Aorta (tissue), 5 donors: ENCODE measurements around the gene FSD1. TPM values are rescaled to one million over a fixed set of nuclear protein-coding genes. Genes with fewer than 3 reads are reported as not detected.
"Not testable (repeated sequence)": the region's sequence is repeated elsewhere in the genome, so short reads cannot be mapped to it uniquely, and the experiment has no call there.

ENCODE experiments used
- ATAC-seq: fragments of 200-7000 bp; cut with Tn5 transposase; one replicate; pipeline ENCODE4 v1.9.1; 2022; ENCODE audit warnings: moderate library complexity; ENCODE audit not compliant: low FRiP score
- DNase-seq, 2 donors: peaks; one replicate each; pipeline ENCODE4 v3.0.0-alpha.2; 2020
- H3K27ac ChIP-seq, 2 donors: one replicate each; pipeline ENCODE4 v1.5.1; 2013; ENCODE audit warnings: low read length in 2 of 2, mild to moderate bottlenecking in 2 of 2, moderate library complexity in 2 of 2, control low read depth in 1 of 2, inconsistent platforms in 1 of 2, low read depth in 1 of 2
- H3K27me3 ChIP-seq, 2 donors: one replicate each; pipeline ENCODE4 v1.6.1; 2013; ENCODE audit warnings: control low read depth in 1 of 2, low read length in 1 of 2, mild to moderate bottlenecking in 1 of 2, moderate library complexity in 1 of 2; ENCODE audit not compliant: insufficient read depth in 2 of 2, control insufficient read depth in 1 of 2
- H3K36me3 ChIP-seq, 2 donors: one replicate each; pipeline ENCODE4 v1.6.1; 2013; ENCODE audit warnings: control low read depth in 1 of 2, low read length in 1 of 2, mild to moderate bottlenecking in 1 of 2; ENCODE audit not compliant: insufficient read depth in 2 of 2, control insufficient read depth in 1 of 2
- H3K4me1 ChIP-seq, 2 donors: one replicate each; pipeline ENCODE4 v1.6.1; 2013; ENCODE audit warnings: low read length in 2 of 2, control low read depth in 1 of 2, mild to moderate bottlenecking in 1 of 2, moderate library complexity in 1 of 2; ENCODE audit not compliant: insufficient read depth in 2 of 2, control insufficient read depth in 1 of 2
- H3K4me3 ChIP-seq, 2 donors: one replicate each; pipeline ENCODE4 v1.5.1; 2013; ENCODE audit warnings: low read length in 2 of 2, control low read depth in 1 of 2, mild to moderate bottlenecking in 1 of 2
- H3K9me3 ChIP-seq: one replicate; pipeline ENCODE4 v1.6.1; 2013; ENCODE audit warnings: mild to moderate bottlenecking, low read length; ENCODE audit not compliant: control insufficient read depth
- WGBS, 2 donors: extraction: QIAGEN DNeasy Blood & Tissue Kit; methylation state at CpG; one replicate each; pipeline ENCODE4 v1.1.7; 2013; 5-methylcytosine and 5-hydroxymethylcytosine counted together
- intact Hi-C, 2 donors: fragments of 100-400 bp; cut with DNase I; formaldehyde crosslinking; loops; one replicate each; pipeline versions ENCODE4 v1.14.2 to v1.15.0; 2022
- polyA plus RNA-seq, 2 donors: library from polyadenylated mRNA; stranded (reverse); fragments of 200-250 nt; gene quantifications; one replicate each; pipeline ENCODE4 v1.2.3, GENCODE V29; 2013
- total RNA-seq, 2 donors: library from RNA; stranded (reverse); fragmentation: NEBNext Ultra II Directional; extraction: Animal tissue kit (Norgen Biotek cat#: 25700); gene quantifications; one replicate each; pipeline ENCODE4 v1.2.1, GENCODE V29; 2021
- donor health status: healthy with polysubstance abuse.
- donor health status: Bipolar disorder and iron deficiency.
- donor health status: DM: no; HTN: no; CAD: no.
- donor health status: DM: no; HTN: no; CAD: no.
- donor health status: DM: yes; HTN: yes; CAD: no.

FSD1 gene
- total and polyA plus RNA-seq, 4 donors = 0.84 TPM; not detected in 3

GRCh38 chr19:4323692-4324091 is 19.3 kb downstream of the FSD1 start:
- 85 to 94% methylated on average over 9 of the region's 9 CpGs for WGBS, 2 donors

GRCh38 chr19:4324228-4324627 is 19.8 kb downstream of the FSD1 start:
- Histone ChIP-seq H3K4me1 (no peaks in the 10 kb centered on the region), H3K27me3 (no peaks in the 10 kb centered on the region), H3K9me3 (no peaks in the 10 kb centered on the region), H3K36me3 (no peaks in the 10 kb centered on the region), H3K4me3 (no peak overlapping the region), H3K27ac (no peak overlapping the region)
- intact Hi-C loops = no loop called here
- DNase-seq (no peak), ATAC-seq (no peak)
- WGBS, 2 donors = 77 to 82% methylated on average over 12 of the region's 12 CpGs

More at GRCh38 chr19:4323692-4324091, 19.3 kb downstream of the FSD1 start:
- H3K27ac ChIP-seq = no peak overlapping the region
- no peaks in the 10 kb centered on the region for H3K4me1 ChIP-seq
- DNase-seq = no peak
- H3K4me3 ChIP-seq = no peak overlapping the region
- H3K27me3 ChIP-seq = no peaks in the 10 kb centered on the region
- intact Hi-C loops = no loop called here
- H3K36me3 ChIP-seq = no peaks in the 10 kb centered on the region
- ATAC-seq = no peak
- H3K9me3 ChIP-seq = no peaks in the 10 kb centered on the region

- WGBS, 2 donors = 38 to 41% methylated on average over 13 of the region's 13 CpGs
- DNase-seq (no peak), ATAC-seq (no peak)
- Histone ChIP-seq H3K27me3 (no peaks in the 10 kb centered on the region), H3K9me3 (no peaks in the 10 kb centered on the region), H3K4me3 (no peak overlapping the region), H3K4me1 (no peaks in the 10 kb centered on the region), H3K36me3 (no peaks in the 10 kb centered on the region), H3K27ac (no peak overlapping the region)
- intact Hi-C loops = no loop called here
Measured at GRCh38 chr19:4326215-4326836, 21.9 kb downstream of the FSD1 start.

GRCh38 chr19:4326837-4327251 is 22.4 kb downstream of the FSD1 start:
- Histone ChIP-seq H3K27ac (no peak overlapping the region), H3K9me3 (no peaks in the 10 kb centered on the region), H3K4me1 (no peaks in the 10 kb centered on the region), H3K36me3 (no peaks in the 10 kb centered on the region), H3K27me3 (no peaks in the 10 kb centered on the region), H3K4me3 (no peak overlapping the region)
- DNase-seq = no peak
- 1 to 3% methylated on average over 33 of the region's 33 CpGs for WGBS, 2 donors
- intact Hi-C loops = no loop called here
- no peak for ATAC-seq

- DNase-seq (peak; percentile 69 to 84), ATAC-seq (peak; percentile 53)
- WGBS, 2 donors = 1 to 6% methylated on average over 29 to 30 of the region's 30 CpGs
- no peak overlapping the region for H3K27ac ChIP-seq
- no peaks in the 10 kb centered on the region for H3K27me3 ChIP-seq
- H3K9me3 ChIP-seq = no peaks in the 10 kb centered on the region
- intact Hi-C loops = no loop called here
- H3K36me3 ChIP-seq = no peaks in the 10 kb centered on the region
- H3K4me1 ChIP-seq = no peaks in the 10 kb centered on the region
- H3K4me3 ChIP-seq = no peak overlapping the region
Measured at GRCh38 chr19:4327252-4327876, 23.0 kb downstream of the FSD1 start.

- Histone ChIP-seq H3K27me3 (no peaks in the 10 kb centered on the region), H3K4me1 (no peaks in the 10 kb centered on the region), H3K27ac (no peak overlapping the region), H3K4me3 (no peak overlapping the region), H3K36me3 (no peaks in the 10 kb centered on the region), H3K9me3 (no peaks in the 10 kb centered on the region)
- DNase-seq = no peak
- 2 to 9% methylated on average over 13 of the region's 13 CpGs for WGBS, 2 donors
- intact Hi-C loops = no loop called here
- no peak for ATAC-seq
Measured at GRCh38 chr19:4327877-4328242, 23.5 kb downstream of the FSD1 start.

- Histone ChIP-seq H3K36me3 (no peaks in the 10 kb centered on the region), H3K9me3 (no peaks in the 10 kb centered on the region), H3K4me3 (no peak overlapping the region), H3K27ac (no peak overlapping the region), H3K27me3 (no peaks in the 10 kb centered on the region), H3K4me1 (no peaks in the 10 kb centered on the region)
- peak; percentile 97 for ATAC-seq
- 2% methylated on average over 45 to 49 of the region's 49 CpGs for WGBS, 2 donors
- intact Hi-C loops = no loop called here
- DNase-seq = peak; percentile 91 to 93
Measured at GRCh38 chr19:4328243-4328990, 24.0 kb downstream of the FSD1 start.

GRCh38 chr19:4328991-4329681 is 24.7 kb downstream of the FSD1 start:
- H3K27ac ChIP-seq, intact Hi-C loops: not testable (repeated sequence)

More at GRCh38 chr19:4328991-4329681, 24.7 kb downstream of the FSD1 start:
- H3K27me3 ChIP-seq, H3K4me1 ChIP-seq, H3K36me3 ChIP-seq, H3K4me3 ChIP-seq, ATAC-seq, H3K9me3 ChIP-seq, DNase-seq: not testable (repeated sequence)
- WGBS, 2 donors = 22 to 38% methylated on average over 31 to 35 of the region's 35 CpGs
